GM12878 (cell line): ENCODE measurements around the gene CYP1A1. TPM values are rescaled to one million over a fixed set of nuclear protein-coding genes. Genes with fewer than 3 reads are reported as not detected.
A peak's percentile ranks its signal among the peaks of the same experiment; 100 is the strongest.

Source experiments
- ATAC-seq: fragments of 200-7000 bp; cut with Tn5 transposase; 3 replicates; pipeline ENCODE4 v1.9.1; 2020; ENCODE audit warnings: mild to moderate bottlenecking, moderate library complexity
- BruUV-seq: library from RNA; stranded (reverse); fragments of 400-500 nt; replicated peaks from 2 replicates; lab custom pipeline; 2021; lab: Mats Ljungman, UMichigan
- CTCF ChIA-PET: fragments of 300-600 bp; sonication (Branson Sonifier 250); formaldehyde crosslinking; extraction: SDS; loops from one replicate; lab custom pipeline; 2021; ENCODE audit warnings: inconsistent platforms; lab: Yijun Ruan, JAX
- POLR2A ChIA-PET: fragments of 350-600 bp; formaldehyde crosslinking; extraction: SDS; loops from one replicate; lab custom pipeline; 2021; ENCODE audit warnings: inconsistent platforms; lab: Charles Lee
- RAD21 ChIA-PET: fragments of 300-600 bp; sonication (Branson Sonifier 250); formaldehyde crosslinking; loops from one replicate; lab custom pipeline; 2023; ENCODE audit warnings: antibody characterized with exemption; ENCODE audit not compliant: unreplicated experiment; lab: Charles Lee
- SMC1A ChIA-PET: fragments of 300-600 bp; sonication (Branson Sonifier 250); formaldehyde crosslinking; loops from one replicate; lab custom pipeline; 2023; ENCODE audit not compliant: unreplicated experiment, uncharacterized antibody; lab: Charles Lee
- DNase-seq: peaks from one replicate; pipeline ENCODE4 v3.0.0-alpha.2; 2011; ENCODE audit warnings: low read depth, low spot score
- FAIRE-seq: peaks from 3 replicates; lab custom pipeline; 2011; peaks lifted over from hg19 to GRCh38; lab: Jason Lieb, UNC
- H2AFZ ChIP-seq: 2 replicates; pipeline ENCODE4 v1.6.0; 2011; ENCODE audit warnings: low read depth, low read length, control low read depth; ENCODE audit not compliant: control insufficient read depth
- H3K27ac ChIP-seq: 2 replicates; pipeline ENCODE4 v1.5.1; 2011; ENCODE audit warnings: control low read depth; ENCODE audit not compliant: control insufficient read depth, insufficient read depth
- H3K27me3 ChIP-seq, 2 experiments: replicated peaks in 1 of 2; 2 replicates each; pipeline versions ENCODE4 v1.6.0 to v1.6.1; 2011; ENCODE audit warnings: low read length in 1 of 2; ENCODE audit not compliant: control insufficient read depth in 2 of 2, insufficient read depth in 2 of 2
- H3K36me3 ChIP-seq, 2 experiments: 2 replicates each; pipeline ENCODE4 v1.5.1; 2011; ENCODE audit warnings: low read length in 1 of 2; ENCODE audit not compliant: control insufficient read depth in 2 of 2, insufficient read depth in 2 of 2
- H3K4me1 ChIP-seq: 2 replicates; pipeline ENCODE4 v1.6.1; 2011; ENCODE audit warnings: mild to moderate bottlenecking, low read length, moderate library complexity, mixed read lengths; ENCODE audit not compliant: control insufficient read depth, insufficient read depth
- H3K4me2 ChIP-seq: 2 replicates; pipeline ENCODE4 v1.6.0; 2011; ENCODE audit warnings: control low read depth; ENCODE audit not compliant: control insufficient read depth, insufficient read depth
- H3K4me3 ChIP-seq: fragments of 200-600 bp; sonication (generic); 2 replicates; pipeline ENCODE4 v1.5.1; 2016
- H3K79me2 ChIP-seq: 2 replicates; pipeline ENCODE4 v1.6.0; 2011; ENCODE audit warnings: low read length; ENCODE audit not compliant: control insufficient read depth, insufficient read depth
- H3K9ac ChIP-seq: 2 replicates; pipeline ENCODE4 v1.8.0; 2011; ENCODE audit warnings: low read length, control low read depth, mixed read lengths; ENCODE audit not compliant: control insufficient read depth, insufficient read depth
- H3K9me3 ChIP-seq: replicated peaks from 3 replicates; pipeline ENCODE4 v1.5.1; 2011; ENCODE audit warnings: mild to moderate bottlenecking, low read length; ENCODE audit not compliant: control insufficient read depth, insufficient read depth
- H4K20me1 ChIP-seq: 2 replicates; pipeline ENCODE4 v1.6.0; 2011; ENCODE audit not compliant: control insufficient read depth, insufficient read depth
- BHLHE40 ChIP-seq, 2 experiments: fragments of 450-650 bp in 1 of 2; IDR thresholded peaks; 2 replicates each; pipeline ENCODE4 v1.6.1; 2011 to 2017; ENCODE audit warnings: low read depth in 2 of 2, borderline replicate concordance in 1 of 2, improper control_type of control experiment in 1 of 2, low read length in 1 of 2, mild to moderate bottlenecking in 1 of 2
- FOXM1 ChIP-seq: IDR thresholded peaks from 2 replicates; pipeline ENCODE4 v1.6.1; 2012; ENCODE audit warnings: low read depth, mild to moderate bottlenecking, inconsistent platforms, low read length, moderate library complexity
- IKZF1 ChIP-seq: fragments of 450-650 bp; conservative IDR thresholded peaks from 2 replicates; pipeline ENCODE4 v1.6.1; 2017; ENCODE audit warnings: antibody characterized with exemption, mild to moderate bottlenecking
- IKZF2 ChIP-seq, 2 experiments: fragments of 450-650 bp; IDR thresholded peaks; 2 replicates each; pipeline ENCODE4 v1.6.1; 2017; ENCODE audit warnings: mild to moderate bottlenecking in 2 of 2, moderate library complexity in 2 of 2
- JUND ChIP-seq: IDR thresholded peaks from 2 replicates; pipeline ENCODE4 v1.6.1; 2012; ENCODE audit warnings: low read depth, mild to moderate bottlenecking, low read length, improper control_type of control experiment, moderate library complexity
- KLF5 ChIP-seq: fragments of 450-650 bp; IDR thresholded peaks from 2 replicates; pipeline ENCODE4 v1.6.1; 2014; ENCODE audit warnings: mild to moderate bottlenecking; ENCODE audit not compliant: partially characterized antibody
- NRF1 ChIP-seq: conservative IDR thresholded peaks from 2 replicates; pipeline ENCODE4 v1.6.1; 2011; ENCODE audit warnings: mild to moderate bottlenecking, low read depth, low read length, improper control_type of control experiment
- RCOR1 ChIP-seq: conservative IDR thresholded peaks from 2 replicates; pipeline ENCODE4 v1.6.1; 2012; ENCODE audit warnings: low read depth, low read length, improper control_type of control experiment
- SMAD5 ChIP-seq: IDR thresholded peaks from 2 replicates; pipeline ENCODE4 v1.6.1; 2016; ENCODE audit warnings: antibody characterized with exemption, low read depth
- SP1 ChIP-seq: IDR thresholded peaks from one replicate; pipeline ENCODE4 v1.6.1; 2011; ENCODE audit warnings: low read depth, low read length
- STAT1 ChIP-seq: fragments of 450-650 bp; conservative IDR thresholded peaks from 2 replicates; pipeline ENCODE4 v1.6.1; 2014; ENCODE audit warnings: antibody characterized with exemption, mild to moderate bottlenecking
- YY1 ChIP-seq: IDR thresholded peaks from 2 replicates; pipeline ENCODE4 v1.6.1; 2011; ENCODE audit warnings: low read depth, mild to moderate bottlenecking, low read length
- WGBS: methylation state at CpG from one replicate; pipeline ENCODE4 v1.1.6; 2016; ENCODE audit warnings: low lambda C conversion rate; ENCODE audit not compliant: insufficient replicate concordance, insufficient coverage; ENCODE audit errors: missing lambda C conversion rate; 5-methylcytosine and 5-hydroxymethylcytosine counted together
- in situ Hi-C: fragments of 300-500 bp; cut with MboI; formaldehyde crosslinking; loops from 9 replicates; pipeline ENCODE4 v1.14.3; 2018; ENCODE audit warnings: mixed read lengths
- intact Hi-C: fragments of 100-400 bp; cut with micrococcal nuclease; formaldehyde crosslinking; loops from one replicate; pipeline ENCODE4 v1.14.2; 2022; ENCODE audit not compliant: unreplicated experiment
- polyA plus RNA-seq, 11 experiments: library from polyadenylated mRNA; depleted of rRNA in 4 of 11; unstranded in 6 of 11; stranded (reverse) in 5 of 11; fragments of >200 nt; fragmentation: Nextera tagmentation in 4 of 11; fragmentation: Illumina TruSeq in 1 of 11; extraction: Ambion mirVana in 4 of 11; extraction: Trizol in 1 of 11; gene quantifications; 1 replicate in 1 of 11; 2 replicates in 10 of 11; pipeline versions ENCODE4 v1.2.1 to v1.2.3, GENCODE V29; 2011 to 2016; ENCODE audit warnings: inconsistent platforms in 2 of 11, missing spikeins in 2 of 11, low read depth in 1 of 11
- total RNA-seq, 4 experiments: library from RNA; depleted of rRNA in 3 of 4; stranded (reverse); fragments of >200 nt in 3 of 4; fragmentation: Illumina TruSeq in 1 of 4; extraction: Trizol in 1 of 4; gene quantifications; 2 replicates each; pipeline versions ENCODE4 v1.2.1 to v1.2.3, GENCODE V29; 2013 to 2021
- TF ChIP-seq, protein P1 (sequence below): fragments of 450-650 bp; IDR thresholded peaks from 2 replicates; pipeline ENCODE4 v1.6.1; 2016; ENCODE audit warnings: mild to moderate bottlenecking, moderate library complexity, borderline replicate concordance

Gene CYP1A1
- total and polyA plus RNA-seq, 10 of the 15 experiments (the other 5 are each of a cell fraction or from before 2014, with no cell fraction given): 0.04 to 0.71 (median 0.07) TPM; not detected in 4

DNA sequence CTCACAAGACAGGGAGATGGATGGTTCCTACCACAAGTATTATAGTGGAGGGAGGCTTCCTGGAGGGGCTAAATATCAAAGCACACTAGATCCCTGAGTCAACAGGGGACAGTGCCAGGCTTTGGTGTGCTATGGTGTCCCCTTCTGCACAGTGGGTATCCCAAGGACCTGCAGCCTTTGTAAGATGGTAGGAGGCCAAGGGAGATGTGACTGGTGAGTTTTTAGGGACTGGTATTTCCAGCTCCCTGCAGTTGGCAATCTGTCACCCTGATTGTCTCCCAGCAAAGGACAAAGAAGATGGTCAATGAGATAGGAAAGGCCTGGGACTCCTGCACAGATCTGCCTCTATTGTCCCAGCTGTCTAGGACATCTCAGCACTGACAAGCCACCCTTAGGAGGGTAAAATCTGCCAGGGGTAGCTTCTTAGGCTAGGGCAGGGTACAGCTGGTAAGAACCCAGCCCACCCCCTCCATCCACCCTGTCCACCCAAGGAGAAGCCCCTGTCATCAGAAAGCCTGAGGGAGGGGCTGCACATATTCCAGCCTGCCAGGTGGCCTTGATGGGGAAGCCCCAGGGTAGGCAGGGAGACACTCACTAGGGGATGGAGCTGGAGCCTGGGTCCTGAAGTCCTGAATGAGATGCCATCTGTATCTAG lies 631 bp downstream of the CYP1A1 start:
- H3K4me2 ChIP-seq: no peak overlapping the region
- H3K27ac ChIP-seq: no peak overlapping the region
- in situ Hi-C loops (no loop called here), intact Hi-C loops (no loop called here)
- H2AFZ ChIP-seq: no peak overlapping the region
- SMC1A ChIA-PET: interaction anchor here (1.4 kb wide), 1 partner anchor 44 kb away, joined by 3 read pairs; no protein-coding TSS in a partner anchor
- no peaks in the 10 kb centered on the region for H3K9me3 ChIP-seq
- no peak overlapping the region for H3K4me3 ChIP-seq
- H3K9ac ChIP-seq: no peak overlapping the region
- H3K27me3 ChIP-seq: peaks cover 0 to 3% of the 10 kb centered on the region in 2 experiments; a peak in 3 of 4 replicates
- H3K36me3 ChIP-seq: no peaks in the 10 kb centered on the region
- FAIRE-seq (no peak), DNase-seq (no peak), ATAC-seq (no peak)
- POLR2A ChIA-PET: no interaction called here
- TF ChIP-seq KLF5: no peak
- TF ChIP-seq STAT1: no peak
- no peak for TF ChIP-seq SP1
- TF ChIP-seq JUND: no peak
- RAD21 ChIA-PET: interaction anchor here (0.6 kb wide), 1 partner anchor 1503 kb away, joined by 4 read pairs; no protein-coding TSS in a partner anchor
- H3K4me1 ChIP-seq: peaks cover 4% of the 10 kb centered on the region
- no TSS peak for BruUV-seq
- no peaks in the 10 kb centered on the region for H4K20me1 ChIP-seq
- H3K79me2 ChIP-seq: no peaks in the 10 kb centered on the region
- CTCF ChIA-PET: no interaction called here

GRCh38 chr15:74723754-74724334 lies 1.5 kb downstream of the CYP1A1 start:
- RAD21 ChIA-PET: no interaction called here
- no TSS peak for BruUV-seq
- Histone ChIP-seq H3K36me3 (no peaks in the 10 kb centered on the region), H3K27me3 (peaks cover 0 to 3% of the 10 kb centered on the region in 2 experiments; a peak in 3 of 4 replicates), H4K20me1 (no peaks in the 10 kb centered on the region), H3K79me2 (no peaks in the 10 kb centered on the region), H3K9ac (no peak overlapping the region), H3K4me2 (no peak overlapping the region), H3K9me3 (no peaks in the 10 kb centered on the region), H2AFZ (no peak overlapping the region), H3K4me1 (peaks cover 4% of the 10 kb centered on the region), H3K27ac (no peak overlapping the region), H3K4me3 (no peak overlapping the region)
- POLR2A ChIA-PET: interaction anchor here (0.6 kb wide), 1 partner anchor 174 kb away, joined by 3 read pairs; no protein-coding TSS in a partner anchor
- ATAC-seq (peak; percentile 48; the same call in 2 of the 3 replicates), DNase-seq (no peak), FAIRE-seq (no peak)
- SMC1A ChIA-PET: interaction anchor here (1.4 kb wide), 1 partner anchor 45 kb away, joined by 3 read pairs; no protein-coding TSS in a partner anchor
- in situ Hi-C loops (no loop called here), intact Hi-C loops (no loop called here)
- 18% methylated on average over 1 of the region's 1 CpG for WGBS
- CTCF ChIA-PET: no interaction called here
- no peak for TF ChIP-seq SMAD5
- 0 out of 2 replicates have a peak, but pooled peaks have one; percentile 31 for TF ChIP-seq YY1
- TF ChIP-seq IKZF1: no peak
- TF ChIP-seq NRF1: no peak
- no peak for TF ChIP-seq FOXM1
- TF ChIP-seq BHLHE40 (IDR thresholded peaks at IDR 0.05; ENCODE audit: borderline replicate concordance in 1 of 2, low read depth in 2 of 2, low read length in 1 of 2): no peak
- TF ChIP-seq, protein P1, sequence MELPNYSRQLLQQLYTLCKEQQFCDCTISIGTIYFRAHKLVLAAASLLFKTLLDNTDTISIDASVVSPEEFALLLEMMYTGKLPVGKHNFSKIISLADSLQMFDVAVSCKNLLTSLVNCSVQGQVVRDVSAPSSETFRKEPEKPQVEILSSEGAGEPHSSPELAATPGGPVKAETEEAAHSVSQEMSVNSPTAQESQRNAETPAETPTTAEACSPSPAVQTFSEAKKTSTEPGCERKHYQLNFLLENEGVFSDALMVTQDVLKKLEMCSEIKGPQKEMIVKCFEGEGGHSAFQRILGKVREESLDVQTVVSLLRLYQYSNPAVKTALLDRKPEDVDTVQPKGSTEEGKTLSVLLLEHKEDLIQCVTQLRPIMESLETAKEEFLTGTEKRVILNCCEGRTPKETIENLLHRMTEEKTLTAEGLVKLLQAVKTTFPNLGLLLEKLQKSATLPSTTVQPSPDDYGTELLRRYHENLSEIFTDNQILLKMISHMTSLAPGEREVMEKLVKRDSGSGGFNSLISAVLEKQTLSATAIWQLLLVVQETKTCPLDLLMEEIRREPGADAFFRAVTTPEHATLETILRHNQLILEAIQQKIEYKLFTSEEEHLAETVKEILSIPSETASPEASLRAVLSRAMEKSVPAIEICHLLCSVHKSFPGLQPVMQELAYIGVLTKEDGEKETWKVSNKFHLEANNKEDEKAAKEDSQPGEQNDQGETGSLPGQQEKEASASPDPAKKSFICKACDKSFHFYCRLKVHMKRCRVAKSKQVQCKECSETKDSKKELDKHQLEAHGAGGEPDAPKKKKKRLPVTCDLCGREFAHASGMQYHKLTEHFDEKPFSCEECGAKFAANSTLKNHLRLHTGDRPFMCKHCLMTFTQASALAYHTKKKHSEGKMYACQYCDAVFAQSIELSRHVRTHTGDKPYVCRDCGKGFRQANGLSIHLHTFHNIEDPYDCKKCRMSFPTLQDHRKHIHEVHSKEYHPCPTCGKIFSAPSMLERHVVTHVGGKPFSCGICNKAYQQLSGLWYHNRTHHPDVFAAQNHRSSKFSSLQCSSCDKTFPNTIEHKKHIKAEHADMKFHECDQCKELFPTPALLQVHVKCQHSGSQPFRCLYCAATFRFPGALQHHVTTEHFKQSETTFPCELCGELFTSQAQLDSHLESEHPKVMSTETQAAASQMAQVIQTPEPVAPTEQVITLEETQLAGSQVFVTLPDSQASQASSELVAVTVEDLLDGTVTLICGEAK: no peak
- TF ChIP-seq JUND: no peak
- TF ChIP-seq IKZF2 (IDR thresholded peaks at IDR 0.05): no peak
- no peak for TF ChIP-seq RCOR1
